Mucosa of descending colon (tissue), 3 donors: ENCODE measurements around the gene MT1M. TPM values are rescaled to one million over a fixed set of nuclear protein-coding genes. Genes with fewer than 3 reads are reported as not detected.

Experiments
- ATAC-seq: fragments of 200-7000 bp; cut with Tn5 transposase; one replicate; pipeline ENCODE4 v1.9.1; 2020; ENCODE audit warnings: mild to moderate bottlenecking, moderate library complexity
- DNase-seq, 3 donors: peaks; one replicate each; pipeline ENCODE4 v3.0.0-alpha.2; 2020
- H3K36me3 ChIP-seq: fragments of 200-600 bp; one replicate; pipeline ENCODE4 v1.8.0; 2021; ENCODE audit warnings: low read depth, mild to moderate bottlenecking
- H3K4me1 ChIP-seq: fragments of 200-600 bp; one replicate; pipeline ENCODE4 v1.8.0; 2021; ENCODE audit warnings: low read depth, mild to moderate bottlenecking
- H3K4me3 ChIP-seq: fragments of 200-600 bp; one replicate; pipeline ENCODE4 v1.8.0; 2021; ENCODE audit warnings: mild to moderate bottlenecking
- H3K9me3 ChIP-seq: fragments of 200-600 bp; one replicate; pipeline ENCODE4 v1.8.0; 2021; ENCODE audit warnings: mild to moderate bottlenecking
- intact Hi-C, 2 donors: fragments of 100-400 bp; cut with DNase I in 1 of 2; cut with micrococcal nuclease in 1 of 2; formaldehyde crosslinking; loops; one replicate each; pipeline versions ENCODE4 v1.11.0 to v1.11.1; 2022; cut with DNase I, micrococcal nuclease
- total RNA-seq, 3 donors: library from RNA; stranded (reverse); fragmentation: NEBNext Ultra II Directional in 2 of 3; extraction: Animal tissue kit (Norgen Biotek cat#: 25700) in 2 of 3; gene quantifications; one replicate each; pipeline versions ENCODE4 v1.2.1 to v1.2.4, GENCODE V29; 2021 to 2023
- TF ChIP-seq, protein P1 (sequence below): fragments of 200-600 bp; IDR thresholded peaks from one replicate; pipeline ENCODE4 v1.8.0; 2022; ENCODE audit warnings: antibody characterized with exemption, mild to moderate bottlenecking
- donor health status: DM: no; HTN: no; CAD: no; lungs with moderate emphysema.
- donor health status: DM: no; HTN: no; CAD: no.
- donor health status: DM: no; HTN: yes; CAD: no.

The MT1M gene
- total RNA-seq, 3 donors from 2014 or later, result 9.5 to 40.0 (median 23.3) TPM

GRCh38 chr16:56609463-56609921, 23.0 kb upstream of the MT1M start:
- Histone ChIP-seq H3K4me1 (peaks cover 20% of the 10 kb centered on the region), H3K36me3 (no peaks in the 10 kb centered on the region), H3K4me3 (no peak overlapping the region), H3K9me3 (no peaks in the 10 kb centered on the region)
- DNase-seq (peak; percentile 52 to 92 (median 70)), ATAC-seq (peak; percentile 61)
- intact Hi-C loops, result loop anchor here in 1 of 2 donors (10.0 kb wide), 1 partner anchor 95 kb away; no protein-coding TSS in a partner anchor
- TF ChIP-seq, protein P1, sequence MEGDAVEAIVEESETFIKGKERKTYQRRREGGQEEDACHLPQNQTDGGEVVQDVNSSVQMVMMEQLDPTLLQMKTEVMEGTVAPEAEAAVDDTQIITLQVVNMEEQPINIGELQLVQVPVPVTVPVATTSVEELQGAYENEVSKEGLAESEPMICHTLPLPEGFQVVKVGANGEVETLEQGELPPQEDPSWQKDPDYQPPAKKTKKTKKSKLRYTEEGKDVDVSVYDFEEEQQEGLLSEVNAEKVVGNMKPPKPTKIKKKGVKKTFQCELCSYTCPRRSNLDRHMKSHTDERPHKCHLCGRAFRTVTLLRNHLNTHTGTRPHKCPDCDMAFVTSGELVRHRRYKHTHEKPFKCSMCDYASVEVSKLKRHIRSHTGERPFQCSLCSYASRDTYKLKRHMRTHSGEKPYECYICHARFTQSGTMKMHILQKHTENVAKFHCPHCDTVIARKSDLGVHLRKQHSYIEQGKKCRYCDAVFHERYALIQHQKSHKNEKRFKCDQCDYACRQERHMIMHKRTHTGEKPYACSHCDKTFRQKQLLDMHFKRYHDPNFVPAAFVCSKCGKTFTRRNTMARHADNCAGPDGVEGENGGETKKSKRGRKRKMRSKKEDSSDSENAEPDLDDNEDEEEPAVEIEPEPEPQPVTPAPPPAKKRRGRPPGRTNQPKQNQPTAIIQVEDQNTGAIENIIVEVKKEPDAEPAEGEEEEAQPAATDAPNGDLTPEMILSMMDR, result no peak

DNA sequence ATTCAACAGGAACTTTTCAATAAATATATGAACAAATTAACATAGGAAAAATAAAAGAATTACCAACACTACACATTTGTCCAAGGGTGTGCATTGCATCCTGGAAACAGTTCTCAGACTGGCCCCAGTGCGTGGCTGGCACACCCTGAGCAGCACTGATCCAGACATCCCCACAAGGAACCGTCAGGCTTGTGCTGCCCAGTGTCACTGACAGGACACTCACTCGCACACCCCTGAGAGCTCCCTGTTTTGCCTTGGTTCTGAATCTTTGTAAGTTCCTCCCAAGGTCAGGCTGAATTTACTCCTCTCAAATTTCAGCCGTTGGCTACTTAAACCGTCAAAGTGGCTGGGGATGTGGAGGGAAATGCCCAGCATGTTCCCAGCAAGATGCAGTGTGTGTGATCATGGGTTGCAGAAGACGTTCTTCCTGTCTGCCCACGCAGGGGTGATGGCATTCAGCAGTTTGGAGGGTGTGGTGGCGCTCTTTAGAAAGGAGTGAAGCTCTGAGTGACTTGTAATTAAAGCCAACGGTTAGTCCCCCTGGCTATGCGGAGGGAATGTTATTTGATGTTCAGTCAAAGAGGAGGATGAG, 22.3 kb upstream of the MT1M start:
- Histone ChIP-seq H3K36me3 (no peaks in the 10 kb centered on the region), H3K4me3 (no peak overlapping the region), H3K4me1 (peaks cover 20% of the 10 kb centered on the region), H3K9me3 (no peaks in the 10 kb centered on the region)
- intact Hi-C loops, result no loop called here
- DNase-seq (peak; percentile 56 to 69 (median 61)), ATAC-seq (peak; percentile 13)
- TF ChIP-seq, protein P1, result no peak

- H3K4me1 ChIP-seq, result peaks cover 20% of the 10 kb centered on the region
- TF ChIP-seq, protein P1, result no peak
- no peak overlapping the region for H3K4me3 ChIP-seq
- no peaks in the 10 kb centered on the region for H3K36me3 ChIP-seq
- no peaks in the 10 kb centered on the region for H3K9me3 ChIP-seq
- intact Hi-C loops, result no loop called here
- ATAC-seq, result no peak
- DNase-seq, result peak in 1 of 3 donors; percentile 32
Measured at GRCh38 chr16:56610609-56611111, 21.8 kb upstream of the MT1M start.

GRCh38 chr16:56611281-56611833, 21.1 kb upstream of the MT1M start:
- peak in 1 of 3 donors; percentile 23 for DNase-seq

GRCh38 chr16:56613706-56614105, 18.8 kb upstream of the MT1M start:
- Histone ChIP-seq H3K4me3 (no peak overlapping the region), H3K36me3 (no peaks in the 10 kb centered on the region), H3K9me3 (no peaks in the 10 kb centered on the region), H3K4me1 (peaks cover 27% of the 10 kb centered on the region)
- intact Hi-C loops, result no loop called here
- TF ChIP-seq, protein P1, result no peak
- DNase-seq, result no peak
- no peak for ATAC-seq

More at GRCh38 chr16:56611281-56611833, 21.1 kb upstream of the MT1M start:
- peaks cover 20% of the 10 kb centered on the region for H3K4me1 ChIP-seq
- H3K9me3 ChIP-seq, result no peaks in the 10 kb centered on the region
- intact Hi-C loops, result no loop called here
- TF ChIP-seq, protein P1, result no peak
- H3K36me3 ChIP-seq, result no peaks in the 10 kb centered on the region
- no peak for ATAC-seq
- H3K4me3 ChIP-seq, result no peak overlapping the region
